ENCODE data around the gene UGT1A4.

UGT1A4 gene

DNA sequence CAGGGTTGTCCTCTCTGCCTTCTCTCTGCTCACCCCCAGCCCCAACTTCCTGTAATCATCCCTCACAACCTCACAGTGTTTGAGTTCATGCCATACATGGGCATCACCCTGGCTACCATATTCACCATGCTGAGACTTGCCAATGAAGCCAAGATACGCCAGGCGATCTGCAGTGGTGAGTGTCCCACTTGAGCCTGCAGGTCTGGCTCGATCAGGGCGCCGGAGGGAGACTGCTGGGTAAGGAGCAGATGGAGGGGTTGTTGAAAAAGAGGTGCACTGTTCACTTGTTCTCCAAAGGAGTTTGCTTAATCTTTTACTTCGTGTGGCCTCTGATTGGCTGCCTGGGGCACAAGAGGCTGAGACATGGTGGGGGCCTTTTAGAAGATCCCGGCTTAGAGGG is 74.2 kb downstream of the UGT1A4 start:
- DNase-seq = no peak

DNA sequence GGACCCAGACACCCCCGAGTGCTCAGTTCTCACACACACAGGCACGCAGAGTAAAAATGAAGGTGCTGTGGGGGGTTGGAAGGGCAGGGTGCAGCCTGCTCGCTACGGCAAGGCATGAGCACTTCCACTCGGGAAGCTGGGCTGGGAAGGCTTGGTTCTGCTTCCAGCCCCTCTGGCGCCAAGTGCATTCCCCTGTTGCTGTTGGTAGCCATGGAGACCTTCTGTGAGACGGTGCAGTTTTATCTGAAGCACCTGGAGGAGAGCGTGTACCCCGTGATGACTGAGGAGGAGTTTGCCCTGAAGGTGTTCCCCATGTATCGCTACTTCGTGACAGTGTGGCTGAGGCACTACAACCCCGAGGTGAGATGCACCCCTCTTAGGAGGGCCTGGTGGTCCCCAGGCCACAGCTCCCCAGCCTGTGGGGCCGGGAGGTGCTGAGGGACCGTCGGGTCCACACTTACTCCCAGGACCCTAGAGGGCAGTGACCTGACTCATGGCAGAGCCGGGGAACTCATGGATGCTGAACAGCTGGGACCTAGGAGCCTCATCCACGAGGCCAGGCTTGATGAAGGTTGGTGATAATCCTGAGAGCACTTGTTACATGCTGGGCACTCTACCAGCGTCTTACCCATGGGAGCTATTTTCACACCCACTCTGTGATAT is 75.1 kb downstream of the UGT1A4 start:
- DNase-seq = no peak

- no peak for DNase-seq
Observed at GRCh38 chr2:233794128-233794658, 75.7 kb downstream of the UGT1A4 start.

GRCh38 chr2:233795735-233796171 is 77.2 kb downstream of the UGT1A4 start:
- no peak for DNase-seq

GRCh38 chr2:233796254-233796653 is 77.7 kb downstream of the UGT1A4 start:
- DNase-seq = no peak

DNA sequence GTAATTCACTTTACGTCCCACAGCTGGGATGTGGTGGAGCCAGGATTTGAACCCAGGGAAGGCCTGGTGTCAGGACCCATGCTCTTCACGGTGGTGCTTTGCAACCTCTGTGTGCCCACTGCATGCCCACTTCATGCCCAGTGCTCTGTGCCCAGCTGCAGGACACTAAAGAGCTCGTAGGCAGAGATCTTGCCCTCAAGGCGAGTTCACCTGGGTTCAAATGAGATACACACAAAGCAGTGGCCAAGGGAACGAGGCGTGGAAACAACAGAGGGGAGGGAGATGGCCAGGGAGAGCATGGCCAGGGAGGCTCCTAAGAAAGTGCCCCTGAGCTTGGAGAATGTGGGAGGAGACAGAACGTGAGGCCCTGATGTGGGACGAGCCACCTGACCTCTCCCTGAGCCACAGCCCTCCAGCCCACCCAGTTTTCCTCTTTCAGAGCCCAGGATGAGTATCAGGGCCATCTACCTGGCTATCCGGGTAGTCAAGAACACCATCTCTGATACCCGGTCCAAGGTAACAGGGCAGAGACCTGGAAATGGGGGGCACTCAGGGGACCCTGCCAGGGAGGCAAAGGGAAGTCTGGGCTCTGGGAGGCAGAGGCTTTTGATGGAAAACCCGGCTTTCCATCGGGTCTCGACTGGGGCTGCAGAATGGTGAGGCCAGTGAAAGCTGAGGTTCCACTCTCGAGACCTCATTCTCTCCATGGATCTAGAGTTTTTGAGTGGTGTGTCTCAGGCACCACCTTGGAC is 80.0 kb downstream of the UGT1A4 start:
- no peak for DNase-seq

- DNase-seq = no peak
Observed at GRCh38 chr2:233799087-233799665, 80.6 kb downstream of the UGT1A4 start.

- DNase-seq = no peak
Observed at GRCh38 chr2:233799716-233800115, 81.2 kb downstream of the UGT1A4 start.

- DNase-seq = no peak
Observed at GRCh38 chr2:233800208-233800607, 81.7 kb downstream of the UGT1A4 start.

GRCh38 chr2:233801357-233802131 is 83.0 kb downstream of the UGT1A4 start:
- no peak for DNase-seq

DNA sequence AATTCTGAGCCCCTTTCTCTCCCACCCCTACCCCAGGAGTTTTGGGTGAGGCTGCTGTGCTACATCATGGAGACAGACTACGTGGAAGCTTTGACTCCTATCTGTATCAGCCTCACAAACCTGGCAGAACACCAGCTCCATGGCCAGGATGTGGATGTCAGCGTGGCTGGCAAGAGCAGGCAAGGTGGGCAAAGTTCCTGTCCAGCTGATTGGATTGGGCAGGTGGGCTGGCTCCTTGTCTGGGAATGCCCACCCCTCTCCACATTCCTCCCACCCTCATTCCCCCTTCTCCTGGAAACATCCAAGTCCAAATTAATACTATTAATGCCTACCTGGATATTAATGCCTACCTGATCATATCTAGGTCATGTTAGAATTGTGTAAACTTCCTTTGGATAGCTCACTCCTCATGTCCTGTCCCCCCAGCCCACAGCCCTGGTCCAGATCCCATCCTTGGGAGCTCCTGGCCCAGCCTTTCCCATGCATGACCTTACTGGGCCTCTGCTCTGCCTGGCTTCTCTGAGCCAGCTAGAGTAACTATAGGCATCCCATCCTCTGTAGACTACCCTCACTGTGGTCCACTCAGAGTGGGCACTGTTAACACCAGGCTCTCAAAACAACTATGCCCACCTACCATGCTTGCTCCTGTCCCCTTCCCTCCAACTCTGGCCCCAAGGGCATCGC is 83.7 kb downstream of the UGT1A4 start:
- DNase-seq = no peak

GRCh38 chr2:233803292-233803911 is 84.9 kb downstream of the UGT1A4 start:
- DNase-seq = no peak

- no peak for DNase-seq
Observed at GRCh38 chr2:233803994-233804393, 85.5 kb downstream of the UGT1A4 start.

DNA sequence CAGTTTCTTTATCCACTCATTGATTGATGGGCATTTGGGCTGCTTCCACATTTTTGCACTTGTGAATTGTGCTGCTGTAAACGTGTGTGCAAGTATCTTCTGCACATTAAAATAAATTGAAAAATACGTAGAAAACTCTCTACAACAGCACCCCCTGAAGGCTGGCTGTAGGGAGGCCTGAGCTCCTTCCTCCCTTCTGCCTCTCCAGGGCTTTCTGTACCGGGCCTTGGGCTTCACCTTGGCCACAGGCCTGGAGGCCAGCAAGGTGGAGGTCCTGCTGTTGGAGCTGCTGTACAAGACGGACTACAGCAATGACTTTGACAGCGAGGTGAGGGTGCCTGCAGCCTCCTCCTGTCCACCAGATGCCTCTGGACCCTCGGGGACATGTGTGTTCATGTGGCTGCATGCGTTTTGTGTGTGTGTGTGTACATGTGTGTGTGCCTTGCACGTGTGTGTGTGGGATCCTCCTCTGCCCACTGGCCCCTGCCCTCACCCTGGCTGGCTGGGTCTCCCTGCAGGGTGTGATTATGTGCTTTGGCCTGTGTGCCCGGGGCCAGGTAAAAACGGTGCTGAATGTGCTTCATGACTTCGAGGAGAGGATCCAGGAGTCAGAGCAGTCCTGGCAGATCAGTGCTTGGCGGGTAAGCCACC is 88.8 kb downstream of the UGT1A4 start:
- no peak for DNase-seq

DNA sequence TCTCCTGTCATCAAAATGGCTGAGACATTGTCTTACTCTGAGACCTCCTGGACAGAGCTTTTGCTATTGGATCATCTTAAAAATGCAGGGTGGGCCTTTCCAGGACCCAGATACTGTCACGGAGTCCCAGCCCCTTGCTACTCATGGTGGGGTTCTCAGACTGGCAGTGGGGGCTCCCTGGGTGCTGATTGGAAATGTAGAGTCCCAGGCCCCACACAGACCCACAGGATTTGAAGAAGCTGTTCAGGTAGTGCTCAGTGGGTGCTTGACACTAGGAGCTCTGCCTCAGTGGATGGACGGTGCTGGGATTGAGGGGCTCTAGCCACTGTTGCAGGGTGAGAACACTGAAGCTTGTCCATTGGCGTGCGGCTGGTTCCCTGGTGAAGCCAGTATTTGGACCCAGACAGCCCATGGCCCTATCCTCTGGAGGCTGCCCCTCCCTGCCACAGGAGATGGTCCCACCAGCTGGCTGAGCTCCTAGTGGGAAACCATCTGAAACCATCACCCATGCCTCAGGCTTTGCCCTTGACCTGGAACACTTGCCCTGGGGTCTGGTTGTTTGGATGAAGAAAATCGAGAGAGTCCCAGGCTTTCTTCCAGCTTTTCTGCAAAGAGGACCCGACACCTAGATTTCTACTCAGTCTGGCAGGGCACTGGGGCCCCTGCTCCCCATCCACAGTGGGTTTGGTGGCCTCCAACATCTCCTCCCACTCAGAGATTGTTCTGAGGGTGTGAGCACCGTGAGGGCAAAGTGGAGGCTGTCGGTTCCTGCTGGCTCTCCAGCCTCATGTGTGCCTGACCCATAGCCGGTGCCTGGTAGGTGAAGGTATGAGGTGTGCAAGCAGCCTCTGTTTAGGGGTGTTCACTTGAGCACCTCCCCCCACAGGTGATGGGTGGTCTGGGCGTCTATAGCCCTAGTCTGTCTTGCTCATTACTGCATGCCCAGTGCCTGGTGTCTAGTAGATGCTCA is 89.7 kb downstream of the UGT1A4 start:
- DNase-seq = no peak

DNA sequence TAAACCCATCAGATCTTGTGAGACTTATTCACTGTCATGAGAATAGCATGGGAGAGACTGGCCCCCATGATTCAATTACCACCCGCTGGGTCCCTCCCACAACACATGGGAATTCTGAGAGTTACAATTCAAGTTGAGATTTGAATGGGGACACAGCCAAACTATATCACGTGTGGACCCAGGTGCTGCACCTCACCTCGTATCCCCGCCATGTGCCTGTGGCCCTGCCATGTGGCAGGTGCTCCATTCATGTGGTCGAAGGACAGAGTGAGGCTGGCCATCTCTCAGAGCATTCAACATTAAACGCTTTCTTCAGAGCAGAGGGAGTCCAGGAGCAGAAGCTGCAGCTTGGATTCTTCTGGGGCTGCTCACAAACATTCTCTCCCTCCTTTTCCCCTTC is 91.8 kb downstream of the UGT1A4 start:
- no peak for DNase-seq

- no peak for DNase-seq
Observed at GRCh38 chr2:233811087-233811486, 92.6 kb downstream of the UGT1A4 start.

GRCh38 chr2:233811732-233812131 is 93.2 kb downstream of the UGT1A4 start:
- no peak for DNase-seq

DNA sequence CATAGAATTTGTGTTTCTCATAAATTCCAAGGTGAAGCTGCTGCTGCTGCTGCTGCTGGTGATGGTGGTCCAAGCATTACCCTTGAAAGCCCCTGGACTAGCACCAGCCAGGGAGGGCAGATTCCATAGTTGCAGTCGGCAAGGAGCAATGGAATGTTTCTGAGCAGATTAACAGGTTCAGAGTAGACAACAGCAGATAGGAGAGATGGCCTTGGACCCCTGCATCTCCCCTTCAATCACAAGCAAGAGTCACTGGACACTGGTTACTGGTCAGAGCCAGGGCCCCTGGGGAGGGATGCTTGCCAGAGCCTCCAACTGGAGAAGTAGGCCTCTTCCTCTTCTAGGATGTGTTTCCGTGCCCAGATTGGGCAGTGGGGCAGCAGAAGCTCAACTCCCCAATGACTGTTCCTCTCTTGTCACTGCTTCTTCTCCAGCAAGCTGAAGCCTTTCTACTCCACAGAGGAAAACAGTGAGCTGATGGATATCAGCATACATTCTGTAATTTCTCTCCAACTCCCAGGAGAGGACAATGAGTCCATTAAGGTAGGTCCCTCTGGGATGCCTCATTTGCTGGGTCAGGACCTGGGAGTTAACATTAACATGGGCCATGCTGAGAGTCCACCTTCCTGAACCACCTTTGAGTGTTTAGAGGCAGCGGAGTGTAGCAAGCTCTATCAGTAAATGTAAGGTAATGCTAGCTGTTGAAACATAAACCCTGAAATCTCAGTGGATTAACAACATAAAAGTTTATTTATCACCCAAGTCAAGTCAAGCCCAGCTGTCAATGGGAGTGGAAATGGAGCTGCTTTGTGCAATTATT is 94.9 kb downstream of the UGT1A4 start:
- DNase-seq = no peak
